HG03159 (cell line): ENCODE data around the gene EEF1AKMT2.
"Not testable (repeated sequence)": the region's sequence is repeated elsewhere in the genome, so short reads cannot be mapped to it uniquely, and the experiment has no call there.

Experiments used
- ATAC-seq: cut with Tn5 transposase; IDR thresholded peaks from one replicate; pipeline ENCODE4 v1.9.1; 2021; ENCODE audit warnings: mild to moderate bottlenecking, moderate library complexity; ENCODE audit not compliant: unreplicated experiment

Gene EEF1AKMT2

DNA sequence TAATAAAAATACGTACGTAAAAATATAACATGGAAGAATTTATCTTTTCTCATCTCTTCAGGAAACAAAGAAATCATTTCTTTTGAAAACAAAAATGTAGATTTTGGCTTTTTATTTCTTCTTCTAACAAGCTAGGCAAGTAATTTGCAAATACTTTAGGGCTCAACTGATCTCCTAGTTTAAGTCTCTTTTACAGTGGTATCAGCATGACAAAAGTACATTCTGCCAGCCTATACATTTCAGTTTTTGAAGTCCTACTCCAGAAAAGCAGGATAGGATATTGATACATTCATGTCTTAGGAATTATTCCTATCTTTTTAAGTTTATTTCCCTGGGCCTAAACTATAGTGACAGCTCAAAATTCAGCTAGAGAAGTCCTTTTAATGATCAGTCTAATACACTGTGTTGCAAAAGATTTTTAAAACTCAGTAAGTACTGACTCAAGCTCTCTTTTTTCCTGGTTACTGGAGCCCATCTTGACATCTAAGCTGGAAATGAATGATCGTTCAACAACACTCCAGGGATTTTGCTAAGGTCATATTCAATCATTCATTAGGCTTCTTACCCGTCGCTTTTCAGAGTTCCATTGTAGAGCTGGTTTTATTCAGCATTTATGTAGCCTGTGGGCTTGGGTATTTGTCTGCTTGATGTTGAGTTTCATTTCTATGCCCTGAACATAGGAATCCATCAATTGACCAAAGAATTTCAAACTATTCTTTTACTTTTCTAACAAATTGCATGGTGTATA lies 35.4 kb downstream of the EEF1AKMT2 start:
- no peak for ATAC-seq

- no peak for ATAC-seq
Observed at GRCh38 chr10:124755581-124755980, 36.1 kb downstream of the EEF1AKMT2 start.

GRCh38 chr10:124754227-124754626 lies 37.5 kb downstream of the EEF1AKMT2 start:
- no peak for ATAC-seq

DNA sequence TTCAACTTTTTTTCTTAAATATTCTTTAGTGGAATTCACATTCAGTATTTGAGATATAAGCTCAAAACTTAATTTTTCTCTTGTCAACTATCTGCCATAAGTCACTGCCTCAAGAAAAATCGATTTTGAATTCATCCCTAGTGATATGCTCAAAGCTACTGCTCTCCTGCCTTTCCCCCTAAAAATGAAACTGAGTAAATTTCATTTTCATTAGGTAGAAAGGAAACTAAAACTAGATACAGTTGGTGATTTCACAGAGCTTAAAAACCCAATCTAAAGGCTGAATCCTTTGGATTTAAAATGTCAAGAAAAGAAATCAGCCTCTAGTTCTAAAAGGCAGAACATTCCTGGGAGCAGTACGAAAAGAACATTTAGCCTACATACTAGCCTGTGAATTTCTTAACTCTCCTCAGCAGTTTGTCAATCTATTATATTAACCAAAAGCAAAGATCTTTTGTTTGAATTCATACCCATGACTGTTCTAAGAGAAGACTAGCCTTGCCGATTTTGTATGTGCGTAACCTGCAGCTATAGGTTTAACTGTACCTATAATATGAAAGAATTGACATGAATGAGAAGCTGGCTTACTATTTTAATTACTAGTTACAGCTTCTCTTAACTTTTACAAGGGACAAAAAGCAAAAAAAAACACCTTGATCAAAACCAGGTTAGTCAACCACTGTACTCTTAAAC lies 42.6 kb downstream of the EEF1AKMT2 start:
- ATAC-seq, result no peak

GRCh38 chr10:124748166-124748565 lies 43.5 kb downstream of the EEF1AKMT2 start:
- ATAC-seq, result no peak

GRCh38 chr10:124747745-124748144 lies 43.9 kb downstream of the EEF1AKMT2 start:
- no peak for ATAC-seq

DNA sequence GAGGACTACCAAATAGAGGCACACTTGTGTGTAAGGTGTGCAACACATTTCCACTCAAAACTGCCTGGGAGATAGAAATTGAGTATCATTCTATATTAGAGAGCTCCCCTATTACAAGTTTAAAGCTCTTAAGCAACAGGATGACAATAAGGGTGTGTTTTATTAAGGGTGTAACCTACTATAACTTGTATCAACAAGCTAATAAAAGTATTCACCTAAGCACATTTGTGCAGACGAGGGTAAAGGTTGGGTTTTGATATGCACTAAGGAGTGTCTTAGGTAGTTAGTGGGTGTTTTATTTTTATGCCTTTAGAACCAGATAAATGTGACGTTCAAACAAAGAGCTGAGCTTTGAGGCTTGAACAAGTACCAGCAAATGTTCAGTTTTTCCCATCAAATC lies 44.7 kb downstream of the EEF1AKMT2 start:
- no peak for ATAC-seq

DNA sequence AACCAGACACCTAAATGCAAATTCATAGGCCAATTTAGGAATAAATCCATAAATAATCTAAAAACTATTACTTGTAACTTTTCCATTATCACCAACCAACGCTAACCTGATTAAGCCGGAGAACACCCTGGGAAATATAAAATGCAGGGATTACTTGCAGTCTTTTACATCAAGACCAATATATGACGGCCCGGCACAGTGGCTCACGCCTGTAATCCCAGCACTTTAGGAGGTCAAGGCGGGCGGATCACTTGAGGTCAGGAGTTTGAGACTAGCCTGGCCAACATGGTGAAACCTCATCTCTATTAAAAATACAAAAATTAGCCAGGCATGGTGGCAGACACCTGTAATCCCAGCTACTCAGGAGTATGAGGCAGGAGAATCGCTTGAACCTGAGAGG lies 45.2 kb downstream of the EEF1AKMT2 start:
- not testable (repeated sequence) for ATAC-seq

DNA sequence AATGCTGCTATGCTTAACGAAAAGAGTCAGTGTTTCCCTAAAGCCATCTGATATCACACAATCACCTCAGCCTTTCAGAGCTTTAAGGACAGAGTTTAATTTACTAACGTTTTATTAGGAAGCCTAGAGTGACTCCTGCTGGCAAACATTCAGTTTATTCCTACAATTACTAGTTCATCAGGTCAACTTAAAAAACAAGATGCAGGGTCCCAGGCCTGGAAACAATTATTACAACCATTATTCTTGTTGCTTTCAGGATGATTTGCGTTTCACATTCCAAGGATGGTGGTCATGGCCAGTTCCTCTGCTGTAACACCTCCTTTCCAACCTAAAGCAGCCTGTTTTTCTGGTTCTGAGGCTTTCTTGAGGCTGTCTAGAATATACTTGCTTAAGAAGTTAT lies 46.0 kb downstream of the EEF1AKMT2 start:
- no peak for ATAC-seq

DNA sequence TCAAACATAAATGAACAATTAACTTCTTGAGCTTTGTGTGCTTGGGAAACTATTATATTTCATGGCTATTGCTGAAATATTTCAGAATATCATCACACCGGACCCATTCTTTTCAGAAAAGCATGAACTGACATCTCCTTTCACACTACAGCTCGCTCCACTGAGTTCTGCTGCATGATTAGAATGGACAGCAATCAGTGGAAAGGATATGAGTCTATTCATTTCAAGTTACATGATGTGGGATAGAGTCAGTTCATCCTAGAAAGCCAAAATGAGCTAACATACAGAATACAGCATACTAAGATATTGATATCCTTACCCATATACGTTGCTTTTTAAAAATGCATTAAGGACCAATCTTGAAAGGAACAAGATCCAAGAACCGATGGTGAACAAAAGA lies 46.4 kb downstream of the EEF1AKMT2 start:
- no peak for ATAC-seq

DNA sequence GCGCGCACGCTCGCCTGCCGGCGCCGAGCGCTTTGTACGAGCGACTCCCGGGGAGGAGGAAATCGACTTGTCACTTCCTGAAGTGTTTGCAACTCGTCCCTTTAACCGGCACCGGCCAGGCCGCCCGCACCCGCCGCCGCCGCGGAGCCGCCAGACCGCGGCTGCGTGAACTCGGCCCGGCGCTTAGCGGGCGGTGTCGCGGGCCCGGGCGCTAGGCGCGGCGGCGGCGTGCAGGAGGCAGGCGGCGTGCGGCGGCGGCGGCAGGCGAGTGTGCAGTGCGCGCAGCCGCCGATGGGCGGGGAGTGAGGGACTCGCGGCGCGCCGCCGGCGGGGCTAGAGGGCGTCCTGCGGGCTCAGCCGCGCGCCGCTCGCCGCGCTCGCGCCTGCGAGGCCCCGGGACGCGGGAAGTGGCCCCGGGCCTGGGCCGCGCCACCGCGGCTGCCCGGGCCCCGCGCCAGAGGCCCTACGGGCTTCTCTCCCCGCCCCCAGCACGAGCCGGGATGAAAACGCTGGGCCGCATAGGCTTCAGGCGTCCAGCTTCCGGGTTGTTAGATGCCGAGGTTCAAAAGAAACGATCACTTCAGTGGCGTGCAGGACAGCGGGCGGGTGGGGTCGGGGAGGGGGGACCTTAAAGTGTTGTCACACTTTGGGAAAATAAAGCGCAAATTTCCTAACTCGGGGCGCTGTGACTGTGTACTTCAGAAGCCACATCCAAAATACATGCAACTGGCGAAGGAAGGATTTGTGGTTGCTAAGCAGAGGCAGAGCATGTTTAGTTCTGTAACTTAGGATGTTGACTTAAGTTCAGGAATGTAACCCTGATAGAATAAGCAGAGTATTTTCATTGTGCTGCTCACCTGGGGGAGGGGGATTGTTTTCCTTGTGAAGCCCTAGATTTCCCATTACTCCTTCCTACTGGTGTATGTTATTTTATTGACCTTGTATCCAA lies 47.3 kb downstream of the EEF1AKMT2 start, which contains the start of gene FAM53B:
TSS of gene FAM53B (minus strand) at position 277 of the 949 bp plus-strand sequence. CDS start 37,665 bp downstream, outside the sequence.
- ATAC-seq, result peak; percentile 63

- ATAC-seq, result peak; percentile 28
Observed at GRCh38 chr10:124743191-124744101, 48.2 kb downstream of the EEF1AKMT2 start.

DNA sequence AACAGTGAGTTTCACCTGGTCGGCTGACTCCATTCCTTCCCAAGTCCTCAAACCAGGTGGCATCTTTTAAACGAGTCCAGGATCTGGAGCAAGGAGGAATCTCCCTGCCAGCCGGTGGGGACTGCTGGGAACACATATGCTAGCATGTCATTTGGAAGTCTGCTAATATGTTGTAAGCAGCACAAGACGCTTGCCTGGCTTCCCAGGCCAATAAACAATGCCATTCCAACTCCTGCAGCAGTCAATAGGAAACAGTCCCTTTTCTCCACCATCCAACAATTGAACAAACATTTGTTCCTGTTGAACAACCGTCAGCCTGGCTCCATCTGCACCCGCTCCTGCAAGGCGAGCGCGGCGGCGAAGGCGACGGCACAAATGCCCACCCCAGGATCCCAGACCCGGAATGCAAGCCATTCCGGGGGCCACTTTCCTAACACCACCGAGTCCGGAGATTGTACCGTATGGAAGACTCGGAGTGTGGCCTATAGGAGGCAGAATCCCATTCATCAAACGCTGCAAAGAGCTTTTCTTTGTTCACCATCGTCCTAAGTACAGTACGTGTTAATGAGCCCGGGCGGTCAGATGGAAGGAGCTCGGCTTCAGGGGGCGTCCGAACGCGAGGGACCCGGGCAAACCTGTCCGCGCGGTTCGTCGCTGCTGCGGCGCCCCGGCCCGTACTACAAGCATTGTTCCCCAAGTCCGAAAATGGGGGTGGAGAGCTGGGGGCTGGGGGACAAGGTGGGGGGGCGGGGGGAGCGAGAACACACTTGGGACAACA lies 49.1 kb downstream of the EEF1AKMT2 start:
- ATAC-seq, result no peak

- no peak for ATAC-seq
Observed at GRCh38 chr10:124741922-124742412, 49.7 kb downstream of the EEF1AKMT2 start.

GRCh38 chr10:124741281-124741921 lies 50.3 kb downstream of the EEF1AKMT2 start:
- ATAC-seq, result peak; percentile 41

DNA sequence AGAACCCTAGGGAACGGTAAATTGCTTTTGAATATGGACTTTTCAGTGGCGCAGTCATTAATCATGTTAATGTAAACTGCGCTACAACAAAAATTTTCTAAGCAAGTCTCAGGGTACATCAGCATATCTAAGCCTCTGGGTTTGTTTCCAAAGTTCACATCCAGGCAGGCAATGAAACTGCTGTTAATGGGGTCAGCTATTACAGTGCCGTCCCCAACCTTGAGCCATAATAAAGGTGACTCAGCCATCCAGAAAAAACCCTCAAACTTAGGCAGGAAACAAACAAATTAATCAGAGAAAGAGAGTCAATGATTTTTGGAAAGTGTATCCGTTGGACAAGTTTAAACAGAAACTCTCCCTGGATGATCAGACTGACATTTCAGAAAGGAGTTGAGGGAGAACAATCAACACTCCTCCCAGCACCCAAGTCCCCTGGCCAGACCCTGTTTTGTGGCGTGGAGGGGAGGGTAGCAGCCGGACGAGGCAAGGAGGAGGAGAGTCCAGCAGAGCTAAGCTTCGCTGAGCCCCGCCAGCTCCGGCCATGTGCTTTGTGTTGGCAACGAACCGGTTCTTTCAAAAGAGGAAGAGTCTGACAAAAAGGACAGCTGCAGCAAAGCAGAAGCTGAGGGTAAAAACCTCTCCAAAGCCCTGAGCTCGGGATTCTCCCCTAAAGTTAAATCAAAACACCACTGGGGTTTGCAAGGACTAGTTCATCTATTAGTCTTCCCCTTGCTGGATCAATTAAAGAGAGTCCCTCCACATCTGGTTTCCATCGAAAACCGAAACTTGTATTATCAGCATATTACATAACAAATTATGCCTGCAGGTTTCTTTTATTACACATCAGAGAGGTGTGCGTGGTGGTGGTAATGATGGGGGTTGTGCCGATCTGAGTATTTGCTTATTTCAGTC lies 51.1 kb downstream of the EEF1AKMT2 start:
- ATAC-seq, result peak; percentile 24

DNA sequence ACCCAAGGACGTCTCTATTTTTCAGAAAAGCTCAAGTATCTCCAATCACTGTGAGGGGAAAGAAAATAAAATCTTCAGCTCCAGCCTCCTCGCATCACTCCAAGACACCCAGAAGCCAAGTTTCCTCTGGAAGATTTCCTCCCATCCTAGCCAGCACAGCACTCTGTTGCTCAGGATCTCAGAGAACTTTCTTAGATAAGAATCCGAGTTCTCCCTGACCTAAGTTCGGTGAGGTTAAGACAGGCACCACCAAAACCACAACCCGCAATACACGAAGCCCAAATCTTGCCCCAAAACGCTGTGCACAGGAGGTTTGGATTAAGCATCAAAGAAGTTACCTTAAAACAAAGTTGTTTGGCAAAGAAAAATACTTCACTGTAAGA lies 51.7 kb downstream of the EEF1AKMT2 start:
- ATAC-seq, result no peak
